GM21717 (cell line): ENCODE measurements around the gene CPNE4.
"Not testable (repeated sequence)": the region's sequence is repeated elsewhere in the genome, so short reads cannot be mapped to it uniquely, and the experiment has no call there.

Experiments
- ATAC-seq: cut with Tn5 transposase; IDR thresholded peaks from one replicate; pipeline ENCODE4 v1.9.1; 2021; ENCODE audit warnings: mild to moderate bottlenecking, moderate library complexity; ENCODE audit not compliant: unreplicated experiment

The CPNE4 gene

GRCh38 chr3:132034486-132035464 lies at the start of gene CPNE4:
Gene CPNE4, minus strand, starts transcription at chr3:132035014.
- ATAC-seq: peak; percentile 79

DNA sequence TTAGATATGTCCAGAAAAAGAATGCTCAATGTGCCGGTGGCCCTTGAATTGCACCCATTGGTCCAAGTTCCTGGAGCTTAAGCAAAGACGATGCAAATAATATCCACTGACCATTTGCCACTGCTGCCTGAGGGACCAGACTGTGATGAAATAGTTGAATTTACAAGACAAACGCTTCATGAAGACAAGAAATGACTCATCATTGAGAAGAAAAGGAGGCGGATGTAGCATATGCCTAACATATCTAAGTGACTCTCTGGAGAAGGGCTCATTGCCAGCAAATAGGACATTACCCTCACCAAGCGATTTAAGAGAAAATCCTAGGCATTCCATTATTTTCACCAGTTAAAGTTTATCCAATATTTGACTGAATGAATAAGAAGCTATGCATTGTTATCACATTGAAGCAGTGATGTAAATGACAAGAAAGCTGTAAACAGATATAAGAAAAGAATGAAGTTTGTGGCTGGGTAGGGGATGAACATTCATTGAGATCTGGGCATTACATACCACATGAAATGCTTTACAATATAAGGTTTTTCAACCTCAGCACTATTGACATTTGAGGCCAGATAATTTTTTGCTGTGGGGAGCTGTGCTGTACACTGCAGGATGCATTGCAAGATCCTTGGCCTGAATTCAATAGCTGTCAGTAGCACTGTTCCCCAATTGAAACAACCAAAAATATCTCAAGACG lies 48.9 kb upstream of the CPNE4 start:
- no peak for ATAC-seq

DNA sequence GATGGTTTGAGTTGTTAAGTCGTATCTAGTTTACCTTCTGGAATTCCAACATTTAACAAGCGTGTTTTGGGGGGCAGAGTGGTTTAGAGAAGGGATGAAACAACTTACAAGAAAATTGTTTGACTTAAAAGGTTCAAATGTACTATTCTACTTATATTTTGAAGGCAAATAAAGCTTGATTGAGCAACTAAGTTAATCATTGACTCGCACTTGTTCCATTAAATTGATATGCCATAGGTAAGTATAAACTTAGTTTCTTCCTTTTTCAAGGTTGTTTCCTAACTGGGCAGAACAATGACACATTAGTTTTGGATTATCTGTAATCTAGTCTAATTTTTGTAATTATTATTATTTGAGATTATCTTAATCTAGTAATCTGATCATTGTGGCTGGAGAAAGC lies 48.3 kb upstream of the CPNE4 start:
- no peak for ATAC-seq

DNA sequence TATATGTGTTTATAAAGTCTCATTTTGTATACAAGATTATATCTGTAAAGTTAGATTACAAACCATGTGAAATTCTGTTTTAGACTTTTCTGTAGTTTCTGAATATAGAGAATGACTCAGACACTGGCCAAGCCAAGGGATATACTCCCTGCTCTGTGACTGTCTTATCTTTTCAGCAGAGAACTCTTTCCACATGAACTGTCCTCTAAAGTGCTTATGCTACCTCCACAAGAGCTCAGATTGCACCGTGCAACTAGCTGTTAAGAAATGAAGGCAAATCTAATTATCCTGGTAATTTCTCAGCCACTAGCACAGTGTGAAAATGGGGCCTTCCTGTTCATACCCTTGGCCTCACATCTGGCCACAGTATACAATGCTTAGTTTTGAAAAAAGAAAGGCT lies 44.3 kb upstream of the CPNE4 start:
- ATAC-seq: no peak

DNA sequence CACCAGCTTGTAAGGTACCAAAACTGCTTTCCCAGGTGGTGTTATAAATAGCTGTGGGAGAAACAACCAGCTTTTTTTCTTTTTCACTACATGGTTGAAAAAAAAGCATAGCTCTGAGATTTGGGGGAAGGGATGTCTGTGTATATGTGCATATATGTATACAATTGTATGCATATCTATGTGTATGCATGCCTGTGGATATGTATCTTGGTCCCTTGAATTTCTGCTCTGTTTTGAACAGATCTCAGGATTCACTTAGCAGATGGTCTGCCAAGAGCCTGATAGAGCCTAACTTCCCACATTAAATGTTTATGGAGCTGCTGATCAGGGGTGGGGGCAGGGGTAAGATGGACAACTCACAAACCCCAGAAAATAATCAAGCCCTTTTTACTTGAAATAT lies 39.0 kb upstream of the CPNE4 start:
- ATAC-seq: no peak

DNA sequence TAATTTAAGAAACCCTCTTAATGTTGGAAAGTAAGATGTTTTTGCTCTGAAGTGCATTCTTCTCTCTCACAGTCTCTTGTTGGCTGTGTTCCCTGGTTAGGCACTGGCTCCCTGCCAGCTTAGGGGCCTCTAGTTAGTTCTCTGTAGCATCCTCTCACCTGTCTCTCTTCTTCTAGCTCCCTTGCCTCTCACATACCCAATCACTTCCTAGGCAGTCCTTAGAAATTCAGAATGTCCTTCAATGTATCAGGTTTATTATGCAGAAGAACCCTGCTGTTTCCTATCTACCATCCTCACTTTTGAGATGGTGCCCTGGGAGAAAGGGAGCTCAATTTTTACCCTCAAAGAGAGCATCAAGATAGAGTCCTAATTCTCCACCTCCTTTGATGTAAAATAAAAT lies 36.2 kb upstream of the CPNE4 start:
- ATAC-seq: no peak

- no peak for ATAC-seq
Measured at GRCh38 chr3:132064114-132064513, 29.3 kb upstream of the CPNE4 start.

DNA sequence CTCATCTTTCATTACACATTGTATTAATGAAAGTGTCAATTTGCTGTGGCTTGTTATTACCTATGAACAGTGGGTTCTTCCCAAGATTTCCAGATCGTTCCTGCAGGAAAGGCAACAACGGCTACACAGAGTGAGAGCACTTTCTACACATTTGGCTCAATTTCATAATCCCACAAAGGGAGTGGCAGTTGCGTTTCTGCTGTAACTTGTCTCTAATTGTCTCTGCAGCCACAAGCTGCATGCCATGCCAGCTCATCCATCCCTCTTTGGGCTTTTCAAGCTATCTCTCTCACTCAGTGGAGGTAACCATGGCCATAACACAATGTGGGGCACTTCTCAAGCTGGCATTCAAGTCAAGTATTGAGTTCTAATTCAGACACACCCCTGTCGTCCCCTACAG lies 27.7 kb upstream of the CPNE4 start:
- ATAC-seq: no peak

- no peak for ATAC-seq
Measured at GRCh38 chr3:132055872-132056271, 21.1 kb upstream of the CPNE4 start.

DNA sequence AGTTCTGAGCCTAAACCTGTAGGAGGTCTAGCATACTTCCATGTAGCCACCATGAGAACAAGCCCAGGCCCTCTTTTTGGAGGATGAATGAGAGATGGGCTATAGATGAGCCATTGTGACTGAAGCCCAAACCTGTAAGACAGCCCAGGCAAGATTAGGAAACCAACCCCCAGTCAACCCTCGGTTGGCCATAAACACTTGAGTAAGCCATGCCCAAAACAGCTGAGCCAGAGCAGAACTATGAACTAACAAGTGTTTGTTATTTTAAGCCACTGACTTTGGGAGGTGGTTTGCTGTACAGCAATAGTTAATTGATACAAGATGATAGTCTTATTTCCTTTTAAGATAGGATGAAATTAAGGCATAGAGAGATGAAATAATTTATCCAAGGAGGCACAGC lies 12.4 kb upstream of the CPNE4 start:
- ATAC-seq: no peak

DNA sequence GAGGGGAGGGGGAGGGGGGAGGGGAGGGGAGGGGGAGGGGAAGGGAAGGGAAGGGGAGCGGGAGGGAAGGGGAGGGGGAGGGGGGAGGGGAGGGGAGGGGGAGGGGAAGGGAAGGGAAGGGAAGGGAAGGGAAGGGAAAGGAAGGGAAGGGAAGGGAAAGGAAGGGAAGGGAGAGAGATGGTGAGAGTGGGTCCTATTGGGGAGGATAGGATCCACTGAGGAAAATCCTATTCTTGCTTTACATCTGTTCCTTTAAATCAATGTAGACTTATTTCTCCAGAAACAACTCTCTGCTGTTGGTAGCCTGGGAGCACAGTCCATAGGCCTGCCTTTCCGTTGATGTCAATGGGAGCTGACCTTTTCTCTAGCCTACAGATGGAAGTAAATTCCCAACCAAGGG lies 10.1 kb upstream of the CPNE4 start:
- not testable (repeated sequence) for ATAC-seq

DNA sequence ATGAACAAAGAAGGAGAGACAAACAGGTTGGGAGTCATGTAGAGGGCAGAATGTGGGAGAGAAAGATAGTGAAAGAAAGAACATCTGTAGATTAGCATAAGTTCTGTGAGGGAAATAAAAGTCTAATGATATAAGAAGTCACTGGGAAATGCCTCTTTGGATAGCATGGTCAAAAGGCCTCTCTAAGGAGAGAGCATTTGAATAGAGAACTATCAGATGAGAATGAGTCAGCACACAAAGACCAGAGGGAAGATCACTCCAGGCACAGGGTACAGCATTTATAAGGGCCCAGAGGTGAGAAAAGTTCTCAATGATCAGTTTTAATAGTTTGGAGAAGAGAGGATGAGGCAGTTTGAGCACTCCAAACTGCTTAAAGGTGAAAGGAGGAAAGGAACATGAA lies 7.9 kb upstream of the CPNE4 start:
- no peak for ATAC-seq

DNA sequence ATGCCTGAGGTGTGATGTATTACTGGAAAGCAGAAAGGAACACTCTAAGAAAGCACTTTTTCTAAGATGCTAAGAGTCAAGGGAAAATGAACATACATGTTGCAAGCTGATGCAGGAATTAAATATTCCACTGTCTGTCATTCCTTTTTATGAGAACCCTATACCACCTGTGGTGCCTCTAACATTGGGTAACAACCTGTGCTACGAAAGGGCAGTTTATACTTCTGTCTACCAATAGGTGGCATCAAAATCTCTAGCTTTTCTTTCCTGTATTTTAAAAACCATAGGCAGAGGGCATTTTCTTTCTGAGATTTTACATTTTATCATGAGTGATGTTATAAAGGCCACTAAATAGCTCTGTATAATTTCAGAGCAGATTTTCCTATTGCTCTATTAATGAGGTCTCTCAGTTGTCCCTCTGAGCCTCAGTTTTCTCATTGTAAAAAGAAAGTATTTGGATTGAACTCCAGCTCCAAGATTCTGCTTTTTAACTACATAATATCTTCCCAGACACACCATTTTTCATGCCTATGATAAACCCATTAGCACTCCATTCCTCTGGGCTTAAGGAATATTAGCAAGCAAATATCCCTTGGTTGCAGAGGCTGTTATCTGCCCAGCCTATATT lies 3.5 kb upstream of the CPNE4 start:
- no peak for ATAC-seq

DNA sequence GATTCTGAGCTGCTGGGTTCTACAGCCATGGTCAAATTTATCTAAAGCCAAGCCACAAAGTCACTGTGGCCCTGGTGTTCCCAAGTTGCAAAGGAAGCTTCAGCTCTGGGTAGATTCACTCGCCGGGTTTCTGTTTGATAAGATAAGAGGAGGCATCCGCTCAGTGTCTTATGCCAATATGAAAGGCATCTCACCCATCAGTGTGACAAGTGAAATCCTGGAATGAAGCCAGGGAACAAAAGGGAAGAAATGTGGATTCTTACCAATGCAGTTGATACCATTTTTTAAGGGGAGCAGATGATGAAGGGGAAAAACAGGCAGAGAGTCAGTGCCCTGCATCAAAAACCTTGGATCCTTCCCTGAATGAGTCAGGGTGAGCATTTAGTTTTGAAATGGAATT lies 2.8 kb upstream of the CPNE4 start:
- ATAC-seq: no peak

GRCh38 chr3:132037056-132037455 lies 2.2 kb upstream of the CPNE4 start:
- no peak for ATAC-seq

DNA sequence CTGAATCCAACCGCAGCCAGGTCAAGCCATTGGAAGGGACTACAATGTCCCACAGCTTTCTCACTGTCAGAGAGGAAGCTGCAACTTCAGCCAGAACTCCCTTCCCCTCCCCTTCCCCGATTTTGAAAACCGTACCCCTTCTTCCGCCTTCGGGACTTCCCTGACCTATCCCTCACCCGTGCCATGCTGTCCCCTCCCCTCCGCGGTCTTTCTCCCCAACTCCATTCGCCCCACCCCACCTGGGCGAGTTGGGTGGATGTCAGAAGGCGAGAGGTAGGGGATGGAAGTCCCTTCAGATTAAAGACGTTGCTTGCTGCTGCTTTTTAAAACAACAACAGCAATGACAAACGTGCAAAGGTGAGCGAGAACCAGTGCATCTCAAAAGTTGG lies 723 bp downstream of the CPNE4 start:
- no peak for ATAC-seq

- no peak for ATAC-seq
Measured at GRCh38 chr3:132033471-132033870, 1.3 kb downstream of the CPNE4 start.

GRCh38 chr3:132032959-132033358 lies 1.9 kb downstream of the CPNE4 start:
- ATAC-seq: no peak

DNA sequence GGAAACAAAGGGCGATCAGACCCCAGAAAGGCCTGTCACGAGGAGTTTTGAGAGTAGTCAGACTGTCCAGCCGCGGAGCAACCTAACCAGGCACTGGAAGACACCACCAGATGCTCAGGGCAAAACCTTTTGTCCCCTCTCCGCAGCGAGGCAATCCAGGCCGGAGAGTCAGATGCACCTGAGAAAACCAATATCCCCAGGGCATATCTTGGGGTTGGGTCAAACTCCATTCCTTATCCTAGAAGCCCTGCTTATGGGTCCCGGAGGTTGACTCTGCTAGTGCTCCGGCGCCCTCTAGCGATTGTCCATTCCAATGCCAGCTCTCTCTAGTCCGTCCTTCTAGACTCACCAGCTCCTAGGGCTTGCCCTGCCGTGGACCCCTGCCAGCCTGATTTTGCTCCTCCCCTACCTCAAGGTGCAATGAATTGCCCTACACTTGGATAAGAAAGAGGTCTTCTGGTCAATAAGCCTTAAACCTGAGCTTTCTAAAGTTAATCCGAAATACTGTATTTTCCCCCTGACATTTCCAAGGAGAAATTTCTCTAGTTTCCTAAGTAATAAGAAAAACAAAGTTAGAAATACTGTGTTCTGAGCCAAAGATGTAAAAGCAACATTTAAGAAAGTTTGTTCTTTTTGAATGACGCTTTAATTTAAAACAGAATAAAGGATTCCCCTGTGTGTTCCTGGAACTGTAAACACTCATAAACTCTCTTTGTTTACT lies 5.5 kb downstream of the CPNE4 start:
- ATAC-seq: no peak

GRCh38 chr3:132022914-132023313 lies 11.9 kb downstream of the CPNE4 start:
- ATAC-seq: no peak

DNA sequence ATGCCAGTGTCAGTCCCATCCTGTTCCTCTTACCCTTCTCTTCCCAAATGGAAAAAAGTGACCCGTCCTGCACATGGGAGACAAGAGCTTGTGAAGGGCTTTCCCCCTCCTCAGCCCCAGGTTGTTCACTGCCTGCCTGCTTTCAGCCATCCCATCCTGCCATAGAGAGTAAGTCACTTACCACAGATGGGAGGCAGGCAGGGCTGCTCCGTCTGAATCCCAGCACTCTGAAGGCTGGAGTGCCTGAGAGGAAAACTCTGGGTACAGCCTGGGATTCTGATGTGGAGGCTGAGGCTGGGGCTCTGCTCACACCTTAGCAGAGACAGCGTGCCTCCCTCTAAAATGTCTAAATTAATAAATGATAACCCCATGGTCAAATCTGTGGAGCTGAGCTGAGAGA lies 14.8 kb downstream of the CPNE4 start:
- no peak for ATAC-seq
